PC-9 (cell line): ENCODE data around the gene SDF2L1.

Experiments used
- CTCF ChIP-seq: fragments of 200-600 bp; sonication (generic); conservative IDR thresholded peaks from 2 replicates; pipeline ENCODE4 v1.6.1; 2017; ENCODE audit warnings: mixed run types, antibody characterized with exemption, mild to moderate bottlenecking, moderate library complexity
- EZH2 ChIP-seq: fragments of 200-600 bp; sonication (generic); IDR thresholded peaks from 2 replicates; pipeline ENCODE4 v1.8.0; 2017; ENCODE audit warnings: antibody characterized with exemption, low read depth

GRCh38 chr22:21685164-21685513 is 43.0 kb downstream of the SDF2L1 start:
- TF ChIP-seq CTCF = no peak
- no peak for TF ChIP-seq EZH2
